ENCODE data around the gene EFCAB10. TPM values are rescaled to one million over a fixed set of nuclear protein-coding genes. Genes with fewer than 3 reads are reported as not detected.
A peak's percentile ranks its signal among the peaks of the same experiment; 100 is the strongest.

The EFCAB10 gene
- total and polyA plus RNA-seq, 2 of the 13 experiments (the other 11 are each of a cell fraction or from before 2014, with no cell fraction given), result 0.40 TPM; not detected in 1

GRCh38 chr7:105521027-105521716, 60.1 kb downstream of the EFCAB10 start (continued):
- TF ChIP-seq FOXK1 (CRISPR knock-in tag; IDR thresholded peaks at IDR 0.05; ENCODE audit: borderline replicate concordance, low read depth) (no peak), ZNF674 (CRISPR knock-in tag; IDR thresholded peaks at IDR 0.05; ENCODE audit: low read depth) (no peak), ZNF124 (CRISPR knock-in tag; IDR thresholded peaks at IDR 0.05) (0 out of 2 replicates have a peak, but pooled peaks have one; percentile 45), ZBTB42 (CRISPR knock-in tag; IDR thresholded peaks at IDR 0.05) (0 out of 2 replicates have a peak, but pooled peaks have one; percentile 52), GZF1 (CRISPR knock-in tag; IDR thresholded peaks at IDR 0.05) (no peak), SALL1 (CRISPR knock-in tag; IDR thresholded peaks at IDR 0.05) (peak; percentile 65), ZNF563 (CRISPR knock-in tag; IDR thresholded peaks at IDR 0.05) (no peak), ZC3H4 (CRISPR knock-in tag; IDR thresholded peaks at IDR 0.05; ENCODE audit: borderline replicate concordance) (peak; percentile 45; the same call in 1 of the 2 replicates), HOXA9 (CRISPR knock-in tag; IDR thresholded peaks at IDR 0.05; ENCODE audit: borderline replicate concordance) (0 out of 2 replicates have a peak, but pooled peaks have one; percentile 57), FLYWCH1 (CRISPR knock-in tag; IDR thresholded peaks at IDR 0.05) (no peak), IKZF5 (CRISPR knock-in tag; IDR thresholded peaks at IDR 0.05) (peak; percentile 23; the same call in 1 of the 2 replicates), ZNF564 (CRISPR knock-in tag; IDR thresholded peaks at IDR 0.05) (no peak), POLR2A (IDR thresholded peaks at IDR 0.05; ENCODE audit: insufficient read depth in 1 of 2, low read depth in 2 of 2, low read length in 2 of 2) (peak in 1 of 2 experiments; percentile 18; a peak in 1 of 4 replicates), ZC3H13 (CRISPR knock-in tag; IDR thresholded peaks at IDR 0.05) (0 out of 2 replicates have a peak, but pooled peaks have one; percentile 86), ZGPAT (CRISPR knock-in tag; IDR thresholded peaks at IDR 0.05) (peak; percentile 18; the same call in 1 of the 2 replicates), KAT2B (IDR thresholded peaks at IDR 0.05; ENCODE audit: borderline replicate concordance, low read depth, low read length) (no peak)
